GM12801 (cell line): Measurements from ENCODE around the gene FKBP6.

Experiments used
- TF ChIP-seq, protein P1 (sequence below): IDR thresholded peaks from one replicate; pipeline ENCODE4 v1.5.1; 2011; ENCODE audit warnings: control low read depth; ENCODE audit not compliant: insufficient read length; ENCODE audit errors: extremely low read depth

Gene FKBP6

DNA sequence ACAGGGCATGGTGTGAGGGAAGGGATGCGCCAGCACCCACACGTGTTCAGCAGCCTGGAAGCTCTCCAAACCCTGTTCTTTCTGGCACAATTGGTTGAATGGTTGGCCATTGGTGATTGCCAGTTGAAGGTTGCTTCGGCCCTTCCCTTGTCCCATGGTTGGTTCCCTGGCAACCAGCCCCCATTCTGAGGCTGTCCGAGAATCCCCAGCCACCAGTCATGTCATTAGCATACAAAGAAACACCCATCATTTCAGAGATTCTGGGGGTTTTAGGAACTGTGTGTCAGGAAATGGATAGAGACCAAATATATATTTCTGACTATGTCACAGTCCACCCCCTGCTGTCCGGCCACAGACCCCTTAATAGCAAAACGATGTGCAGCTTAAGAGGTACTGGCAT lies 21.8 kb downstream of the FKBP6 start:
- TF ChIP-seq, protein P1, sequence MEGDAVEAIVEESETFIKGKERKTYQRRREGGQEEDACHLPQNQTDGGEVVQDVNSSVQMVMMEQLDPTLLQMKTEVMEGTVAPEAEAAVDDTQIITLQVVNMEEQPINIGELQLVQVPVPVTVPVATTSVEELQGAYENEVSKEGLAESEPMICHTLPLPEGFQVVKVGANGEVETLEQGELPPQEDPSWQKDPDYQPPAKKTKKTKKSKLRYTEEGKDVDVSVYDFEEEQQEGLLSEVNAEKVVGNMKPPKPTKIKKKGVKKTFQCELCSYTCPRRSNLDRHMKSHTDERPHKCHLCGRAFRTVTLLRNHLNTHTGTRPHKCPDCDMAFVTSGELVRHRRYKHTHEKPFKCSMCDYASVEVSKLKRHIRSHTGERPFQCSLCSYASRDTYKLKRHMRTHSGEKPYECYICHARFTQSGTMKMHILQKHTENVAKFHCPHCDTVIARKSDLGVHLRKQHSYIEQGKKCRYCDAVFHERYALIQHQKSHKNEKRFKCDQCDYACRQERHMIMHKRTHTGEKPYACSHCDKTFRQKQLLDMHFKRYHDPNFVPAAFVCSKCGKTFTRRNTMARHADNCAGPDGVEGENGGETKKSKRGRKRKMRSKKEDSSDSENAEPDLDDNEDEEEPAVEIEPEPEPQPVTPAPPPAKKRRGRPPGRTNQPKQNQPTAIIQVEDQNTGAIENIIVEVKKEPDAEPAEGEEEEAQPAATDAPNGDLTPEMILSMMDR, result no peak

DNA sequence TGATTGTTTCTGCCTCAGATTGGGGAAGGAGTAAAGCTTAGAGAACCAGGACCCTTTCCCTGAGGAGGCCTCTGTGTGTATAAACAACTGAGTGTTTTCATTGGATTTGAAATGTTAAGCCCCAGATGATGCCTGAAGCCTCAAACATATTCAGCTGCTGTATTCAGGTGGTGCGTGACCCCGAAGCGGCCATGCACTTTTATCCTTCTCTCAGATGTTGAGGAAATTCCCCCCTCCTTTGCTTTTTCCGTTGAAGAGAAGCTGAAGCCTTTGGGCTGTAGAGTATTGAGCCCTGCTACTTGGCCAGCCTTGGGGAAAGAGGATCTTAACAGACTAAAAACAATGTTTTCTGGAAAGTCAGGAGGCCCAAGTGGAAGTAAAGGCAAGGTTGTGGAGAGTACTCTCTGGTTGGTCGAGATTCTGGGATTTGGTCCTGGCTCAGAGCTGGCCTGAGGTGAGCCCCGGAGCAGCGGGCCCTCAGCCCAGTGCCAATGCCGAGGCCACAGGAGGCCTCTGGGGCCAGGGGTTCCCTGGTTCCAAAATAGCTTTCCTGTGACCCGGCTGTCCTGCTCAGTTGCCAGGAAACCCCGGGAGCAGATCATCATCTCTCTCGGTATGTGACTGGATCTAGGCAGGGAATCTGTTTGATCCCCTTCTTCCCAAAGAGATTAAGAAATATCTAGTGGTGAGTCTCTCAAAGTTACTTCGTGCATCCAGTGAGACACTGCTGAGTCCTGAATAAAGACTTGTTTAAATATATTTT lies 22.5 kb downstream of the FKBP6 start:
- TF ChIP-seq, protein P1, result no peak

DNA sequence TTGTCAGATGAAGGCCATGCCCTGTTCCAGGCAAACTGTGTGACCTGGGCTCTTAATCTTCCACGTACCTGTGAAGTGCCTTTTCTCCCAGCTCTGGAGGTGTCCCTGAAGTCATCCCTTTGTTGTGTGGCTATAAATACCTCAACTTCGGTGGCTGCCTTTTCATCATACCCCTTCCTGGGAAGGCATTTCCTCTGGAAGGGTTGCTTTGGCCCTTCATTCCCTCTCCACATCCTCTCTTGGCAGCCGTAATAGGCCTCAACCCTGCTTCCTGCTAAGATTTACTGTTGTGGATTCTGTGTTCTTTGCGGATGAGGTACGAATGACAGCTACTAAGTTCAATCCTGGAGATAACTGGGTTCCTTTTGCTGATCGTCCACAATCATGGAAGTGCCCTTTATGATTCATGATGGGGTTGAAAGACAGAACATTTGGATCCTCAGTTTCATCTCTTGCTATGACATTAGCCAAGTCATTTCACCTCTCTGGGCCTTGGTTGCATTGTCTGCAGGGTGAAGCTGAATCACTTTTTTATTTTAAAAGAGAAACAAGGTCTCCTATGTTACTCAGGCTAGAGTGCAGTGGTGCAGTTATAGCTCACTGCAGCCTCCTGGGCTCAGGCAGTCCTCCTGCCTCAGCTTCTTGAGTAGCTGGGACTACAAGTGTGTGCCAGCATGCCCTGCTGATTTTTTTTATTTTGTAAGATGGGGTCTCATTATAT lies 23.6 kb downstream of the FKBP6 start:
- TF ChIP-seq, protein P1, result no peak

DNA sequence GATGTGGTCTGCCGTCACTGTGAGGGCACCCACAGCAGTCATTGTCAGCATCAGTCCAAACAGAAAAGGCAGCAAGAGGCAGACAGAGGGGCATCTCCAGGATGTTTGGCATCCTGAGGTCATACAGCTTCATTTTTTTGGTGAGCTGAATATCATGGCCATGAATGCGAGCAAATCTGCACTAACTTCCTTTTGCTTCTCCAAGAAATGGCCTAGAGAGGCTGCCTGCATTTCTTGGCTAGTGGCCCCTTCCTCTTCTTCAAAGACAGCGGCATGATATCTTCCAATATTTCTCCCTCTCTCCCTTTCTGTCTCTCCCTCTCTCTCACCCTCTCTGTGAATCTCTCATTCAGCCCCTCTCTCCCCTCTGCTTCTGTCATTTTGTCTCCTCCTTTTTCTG lies 24.8 kb downstream of the FKBP6 start:
- TF ChIP-seq, protein P1, result no peak

DNA sequence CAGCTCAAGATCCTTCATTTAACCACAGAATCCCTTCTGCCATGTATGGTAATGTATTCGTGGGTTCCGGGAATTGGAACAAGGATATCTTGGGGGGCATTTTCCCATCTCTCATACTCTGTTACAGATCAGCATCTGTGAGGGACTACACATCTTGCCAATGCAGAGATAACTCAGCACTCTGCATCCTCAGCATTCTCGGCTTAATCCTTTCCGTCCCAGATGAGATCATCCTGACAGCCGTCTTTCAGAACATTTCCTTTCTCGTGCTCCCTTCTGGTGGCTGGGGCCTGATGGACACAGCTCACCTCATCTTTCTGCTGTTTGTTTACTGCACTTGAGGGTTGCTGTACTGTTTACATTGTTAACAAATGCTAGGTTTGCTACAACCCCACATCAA lies 25.3 kb downstream of the FKBP6 start:
- TF ChIP-seq, protein P1, result no peak

DNA sequence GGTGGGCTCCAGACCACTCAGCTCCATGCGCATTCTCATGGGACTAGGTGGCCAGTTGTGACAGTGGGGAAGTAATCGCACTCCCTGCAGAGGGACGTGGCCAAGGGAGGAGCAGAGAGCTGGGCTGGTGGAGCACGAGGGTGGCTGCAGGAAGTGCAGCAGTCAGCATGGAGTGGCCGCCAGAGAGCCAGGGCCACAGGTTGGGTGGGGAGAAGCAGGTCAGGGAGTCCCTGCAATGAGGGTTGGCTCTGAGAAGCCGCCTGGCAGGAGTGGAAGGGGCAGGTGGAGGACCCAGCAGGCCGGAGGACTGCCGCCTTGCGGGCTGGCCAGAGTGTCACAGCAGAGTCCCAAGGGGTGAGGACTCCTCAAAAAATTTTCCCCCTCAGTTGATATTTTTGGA lies 26.2 kb downstream of the FKBP6 start:
- TF ChIP-seq, protein P1, result no peak

DNA sequence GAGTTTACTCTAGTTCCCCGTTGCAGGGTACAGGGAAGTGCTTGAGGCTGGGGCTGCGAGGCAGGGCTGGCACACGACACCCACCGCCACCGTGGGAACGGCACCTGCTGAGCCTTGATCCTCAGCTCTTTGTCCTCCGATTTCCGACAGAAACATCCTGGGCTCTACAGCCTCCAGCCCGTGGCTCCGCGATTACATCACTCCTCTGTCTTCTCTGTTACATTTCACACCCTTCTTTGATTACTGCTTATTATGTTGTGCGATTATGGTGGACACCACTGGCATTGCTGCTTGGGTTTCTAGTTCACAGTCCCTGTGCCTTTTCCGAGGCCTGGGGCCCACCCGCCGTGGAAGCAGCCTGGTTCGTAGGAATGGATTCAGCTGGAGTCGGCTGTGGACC lies 26.9 kb downstream of the FKBP6 start:
- TF ChIP-seq, protein P1, result no peak
